Lower leg skin (tissue), 3 donors: ENCODE results near the gene F3.

ENCODE experiments used
- CTCF ChIP-seq, 3 donors: fragments of 450-650 bp; IDR thresholded peaks; one replicate each; pipeline ENCODE4 v1.5.1; 2016; ENCODE audit warnings: antibody characterized with exemption in 3 of 3, mild to moderate bottlenecking in 3 of 3, moderate library complexity in 2 of 3
- POLR2A ChIP-seq, 2 donors: fragments of 450-650 bp; IDR thresholded peaks; one replicate each; pipeline ENCODE4 v1.6.1; 2016 to 2017; ENCODE audit warnings: antibody characterized with exemption in 2 of 2, mild to moderate bottlenecking in 1 of 2, moderate library complexity in 1 of 2

GRCh38 chr1:94538243-94538827 lies 3.2 kb downstream of the F3 start:
- TF ChIP-seq CTCF (IDR thresholded peaks at IDR 0.05) (no peak), POLR2A (IDR thresholded peaks at IDR 0.05) (no peak)
